ENCODE measurements around the gene SPATA4.

The SPATA4 gene

GRCh38 chr4:176210101-176210500, 14.7 kb upstream of the SPATA4 start:
- Mint-ChIP-seq H3K27me3 (peaks cover 32 to 35% of the 10 kb centered on the region in 2 donors), H3K9me3 (peaks cover 5 to 7% of the 10 kb centered on the region in 2 donors), H3K4me1 (no peaks in the 10 kb centered on the region), H3K27ac (no peak overlapping the region), H3K4me3 (no peak overlapping the region), H3K36me3 (no peaks in the 10 kb centered on the region)
- ATAC-seq (replicated peaks): no peak
- DNase-seq: no peak

- H3K27ac Mint-ChIP-seq: no peak overlapping the region
- H3K36me3 Mint-ChIP-seq: no peaks in the 10 kb centered on the region
- peaks cover 35 to 37% of the 10 kb centered on the region in 2 donors for H3K27me3 Mint-ChIP-seq
- ATAC-seq (replicated peaks) (no peak), DNase-seq (no peak)
- H3K9me3 Mint-ChIP-seq: peaks cover 5 to 7% of the 10 kb centered on the region in 2 donors
- no peak overlapping the region for H3K4me3 Mint-ChIP-seq
- no peaks in the 10 kb centered on the region for H3K4me1 Mint-ChIP-seq
Measured at GRCh38 chr4:176209535-176209934, 14.2 kb upstream of the SPATA4 start.

- ATAC-seq (replicated peaks) (no peak), DNase-seq (no peak)
- Mint-ChIP-seq H3K4me3 (no peak overlapping the region), H3K9me3 (peaks cover 5 to 7% of the 10 kb centered on the region in 2 donors), H3K27me3 (peaks cover 35 to 52% of the 10 kb centered on the region in 2 donors), H3K27ac (no peak overlapping the region), H3K4me1 (no peaks in the 10 kb centered on the region), H3K36me3 (no peaks in the 10 kb centered on the region)
Measured at GRCh38 chr4:176207839-176208238, 12.5 kb upstream of the SPATA4 start.

- H3K9me3 Mint-ChIP-seq: no peaks in the 10 kb centered on the region
- peaks cover 29 to 48% of the 10 kb centered on the region in 2 donors for H3K27me3 Mint-ChIP-seq
- H3K27ac Mint-ChIP-seq: no peak overlapping the region
- no peaks in the 10 kb centered on the region for H3K36me3 Mint-ChIP-seq
- DNase-seq: no peak
- no peak overlapping the region for H3K4me3 Mint-ChIP-seq
- H3K4me1 Mint-ChIP-seq: no peaks in the 10 kb centered on the region
- no peak for ATAC-seq (replicated peaks)
Measured at GRCh38 chr4:176205299-176205698, 9.9 kb upstream of the SPATA4 start.

- H3K36me3 Mint-ChIP-seq: no peaks in the 10 kb centered on the region
- DNase-seq: no peak
- H3K9me3 Mint-ChIP-seq: no peaks in the 10 kb centered on the region
- peaks cover 3 to 12% of the 10 kb centered on the region in 2 donors for H3K4me1 Mint-ChIP-seq
- H3K27me3 Mint-ChIP-seq: peaks cover 0 to 19% of the 10 kb centered on the region in 2 donors
- ATAC-seq (replicated peaks): no peak
- no peak overlapping the region for H3K4me3 Mint-ChIP-seq
- H3K27ac Mint-ChIP-seq: no peak overlapping the region
Measured at GRCh38 chr4:176198316-176198903, 3.0 kb upstream of the SPATA4 start.

GRCh38 chr4:176193938-176194337, 1.4 kb downstream of the SPATA4 start:
- ATAC-seq (replicated peaks) (no peak), DNase-seq (no peak)
- H3K36me3 Mint-ChIP-seq: no peaks in the 10 kb centered on the region
- no peaks in the 10 kb centered on the region for H3K9me3 Mint-ChIP-seq
- peaks cover 3 to 12% of the 10 kb centered on the region in 2 donors for H3K4me1 Mint-ChIP-seq
- H3K4me3 Mint-ChIP-seq: no peak overlapping the region
- peaks cover 15 to 33% of the 10 kb centered on the region in 2 donors for H3K27me3 Mint-ChIP-seq
- no peak overlapping the region for H3K27ac Mint-ChIP-seq

GRCh38 chr4:176193126-176193525, 2.3 kb downstream of the SPATA4 start:
- H3K27me3 Mint-ChIP-seq: peaks cover 19 to 36% of the 10 kb centered on the region in 2 donors
- peaks cover 5 to 12% of the 10 kb centered on the region in 2 donors for H3K4me1 Mint-ChIP-seq
- ATAC-seq (replicated peaks) (no peak), DNase-seq (no peak)
- H3K4me3 Mint-ChIP-seq: no peak overlapping the region
- no peak overlapping the region for H3K27ac Mint-ChIP-seq
- no peaks in the 10 kb centered on the region for H3K9me3 Mint-ChIP-seq
- no peaks in the 10 kb centered on the region for H3K36me3 Mint-ChIP-seq

GRCh38 chr4:176191974-176192373, 3.4 kb downstream of the SPATA4 start:
- Mint-ChIP-seq H3K27ac (no peak overlapping the region), H3K9me3 (no peaks in the 10 kb centered on the region), H3K4me1 (peaks cover 5 to 12% of the 10 kb centered on the region in 2 donors), H3K4me3 (no peak overlapping the region), H3K36me3 (no peaks in the 10 kb centered on the region), H3K27me3 (peaks cover 19 to 28% of the 10 kb centered on the region in 2 donors)
- DNase-seq (no peak), ATAC-seq (replicated peaks) (no peak)

- H3K36me3 Mint-ChIP-seq: no peaks in the 10 kb centered on the region
- ATAC-seq (replicated peaks) (no peak), DNase-seq (no peak)
- peaks cover 2 to 3% of the 10 kb centered on the region in 2 donors for H3K4me1 Mint-ChIP-seq
- H3K27me3 Mint-ChIP-seq: peaks cover 23 to 39% of the 10 kb centered on the region in 2 donors
- H3K9me3 Mint-ChIP-seq: no peaks in the 10 kb centered on the region
- no peak overlapping the region for H3K4me3 Mint-ChIP-seq
- no peak overlapping the region for H3K27ac Mint-ChIP-seq
Measured at GRCh38 chr4:176189891-176190795, 5.2 kb downstream of the SPATA4 start.

GRCh38 chr4:176188654-176189053, 6.7 kb downstream of the SPATA4 start:
- Mint-ChIP-seq H3K9me3 (no peaks in the 10 kb centered on the region), H3K4me3 (no peak overlapping the region), H3K36me3 (no peaks in the 10 kb centered on the region), H3K27ac (no peak overlapping the region), H3K4me1 (peaks cover 0 to 2% of the 10 kb centered on the region in 2 donors), H3K27me3 (peaks cover 23 to 39% of the 10 kb centered on the region in 2 donors)
- no peak for ATAC-seq (replicated peaks)
- DNase-seq: no peak

GRCh38 chr4:176187624-176188023, 7.8 kb downstream of the SPATA4 start:
- Mint-ChIP-seq H3K27me3 (peaks cover 23 to 39% of the 10 kb centered on the region in 2 donors), H3K9me3 (no peaks in the 10 kb centered on the region), H3K4me3 (no peak overlapping the region), H3K4me1 (peaks cover 0 to 2% of the 10 kb centered on the region in 2 donors), H3K27ac (no peak overlapping the region), H3K36me3 (no peaks in the 10 kb centered on the region)
- no peak for DNase-seq
- no peak for ATAC-seq (replicated peaks)

- Mint-ChIP-seq H3K36me3 (no peaks in the 10 kb centered on the region), H3K4me3 (no peak overlapping the region), H3K27me3 (peaks cover 18 to 33% of the 10 kb centered on the region in 2 donors), H3K9me3 (no peaks in the 10 kb centered on the region), H3K4me1 (peaks cover 0 to 2% of the 10 kb centered on the region in 2 donors), H3K27ac (no peak overlapping the region)
- no peak for DNase-seq
- ATAC-seq (replicated peaks): no peak
Measured at GRCh38 chr4:176186671-176187395, 8.6 kb downstream of the SPATA4 start.

- no peaks in the 10 kb centered on the region for H3K36me3 Mint-ChIP-seq
Measured at GRCh38 chr4:176186067-176186466, 9.3 kb downstream of the SPATA4 start.

GRCh38 chr4:176185051-176185450, 10.3 kb downstream of the SPATA4 start:
- Mint-ChIP-seq H3K4me1 (peaks cover 0 to 2% of the 10 kb centered on the region in 2 donors), H3K27me3 (peaks cover 10 to 24% of the 10 kb centered on the region in 2 donors), H3K9me3 (no peaks in the 10 kb centered on the region), H3K4me3 (no peak overlapping the region), H3K27ac (no peak overlapping the region), H3K36me3 (no peaks in the 10 kb centered on the region)
- ATAC-seq (replicated peaks) (no peak), DNase-seq (no peak)

More at GRCh38 chr4:176186067-176186466, 9.3 kb downstream of the SPATA4 start:
- Mint-ChIP-seq H3K4me3 (no peak overlapping the region), H3K4me1 (peaks cover 0 to 2% of the 10 kb centered on the region in 2 donors), H3K9me3 (no peaks in the 10 kb centered on the region), H3K27ac (no peak overlapping the region), H3K27me3 (peaks cover 11 to 26% of the 10 kb centered on the region in 2 donors)
- no peak for ATAC-seq (replicated peaks)
- DNase-seq: no peak
